PC-3 (cell line): ENCODE results near the gene NDUFA5.

Experiments
- CTCF ChIP-seq: fragments of 300-600 bp; sonication (generic); conservative IDR thresholded peaks from 2 replicates; pipeline ENCODE4 v1.5.1; 2017; ENCODE audit warnings: antibody characterized with exemption, low read depth, mild to moderate bottlenecking, low read length
- EZH2 ChIP-seq: fragments of 300-600 bp; sonication (generic); IDR thresholded peaks from one replicate; pipeline ENCODE4 v1.6.1; 2017; ENCODE audit warnings: antibody characterized with exemption, mild to moderate bottlenecking, low read length; ENCODE audit not compliant: unreplicated experiment
- EZH2phosphoT487 ChIP-seq: fragments of 300-600 bp; sonication (generic); IDR thresholded peaks from 2 replicates; pipeline ENCODE4 v1.6.1; 2018; ENCODE audit warnings: mild to moderate bottlenecking, antibody characterized with exemption, low read length, borderline replicate concordance

GRCh38 chr7:123604739-123605138, 47.1 kb upstream of the NDUFA5 start:
- no peak for TF ChIP-seq CTCF
- TF ChIP-seq EZH2phosphoT487: no peak
- no peak for TF ChIP-seq EZH2
